GM19351 (cell line): ENCODE measurements around the gene PDCL3.

ENCODE experiments used
- ATAC-seq: cut with Tn5 transposase; IDR thresholded peaks from one replicate; pipeline ENCODE4 v1.9.1; 2021; ENCODE audit warnings: mild to moderate bottlenecking, moderate library complexity; ENCODE audit not compliant: unreplicated experiment

PDCL3 gene

GRCh38 chr2:100562613-100563406 lies at the start of gene PDCL3:
Gene PDCL3 (plus strand): TSS chr2:100562993. CDS start chr2:100563068, 75 bp downstream.
- ATAC-seq: peak; percentile 90

DNA sequence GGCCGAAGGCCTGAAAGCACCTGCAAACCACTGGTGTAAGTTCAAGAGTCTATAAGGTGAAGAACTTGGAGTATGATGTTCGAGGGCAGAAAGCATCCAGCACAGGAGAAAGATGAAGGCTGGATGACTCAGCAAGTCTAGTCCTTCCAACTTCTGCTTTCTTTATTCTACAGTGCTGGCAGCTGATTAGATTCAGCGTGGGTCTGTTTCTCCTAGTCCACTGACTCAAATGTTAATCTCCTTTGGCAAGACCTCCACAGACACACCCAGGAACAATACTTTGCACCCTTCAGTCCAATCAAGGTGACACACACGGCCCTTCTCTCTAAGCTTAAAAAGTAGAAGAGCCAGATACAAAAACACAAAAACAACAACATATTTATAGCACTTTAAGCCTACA lies 49.1 kb upstream of the PDCL3 start:
- ATAC-seq: no peak

- ATAC-seq: no peak
These were observed 45.2 kb upstream of the PDCL3 start for GRCh38 chr2:100517556-100517955.

DNA sequence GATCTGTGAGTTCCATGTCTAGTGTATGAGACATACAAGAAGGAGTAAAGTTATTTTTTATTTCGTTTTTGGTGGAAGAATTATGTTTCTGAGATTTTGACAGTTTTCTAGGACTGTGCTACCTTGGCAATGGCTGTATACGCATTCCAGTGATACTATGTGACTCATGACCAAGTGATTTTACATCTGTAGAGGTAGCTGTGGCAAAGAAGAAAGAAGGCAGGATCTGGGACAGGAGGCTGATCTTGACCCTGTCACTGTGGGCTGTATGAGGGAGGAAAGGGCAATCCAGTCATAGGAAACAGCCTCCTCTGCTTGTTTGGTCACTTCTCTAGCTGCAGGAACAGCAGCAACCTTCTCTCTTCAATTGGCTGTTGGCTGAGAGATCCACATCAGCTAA lies 44.0 kb upstream of the PDCL3 start:
- ATAC-seq: no peak

GRCh38 chr2:100520224-100520623 lies 42.6 kb upstream of the PDCL3 start:
- no peak for ATAC-seq

DNA sequence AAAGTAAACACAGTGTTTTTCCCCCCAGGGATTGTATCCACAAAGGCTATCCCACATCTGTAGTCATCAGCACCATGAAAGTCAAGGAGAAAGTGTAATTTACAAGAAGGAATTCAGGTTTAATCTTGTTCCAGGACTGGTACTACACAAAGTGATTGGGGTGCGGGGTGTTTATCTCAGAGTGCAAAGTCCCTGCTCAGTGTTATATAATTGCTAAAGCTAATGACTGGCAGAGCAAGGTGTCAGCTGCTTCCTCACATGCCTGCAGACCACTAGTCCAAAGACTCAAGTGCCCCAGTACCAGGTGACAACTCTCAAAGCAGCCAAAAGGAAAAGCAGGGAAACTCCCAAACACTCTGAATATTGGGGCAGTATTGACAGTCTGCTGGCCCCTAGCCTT lies 40.4 kb upstream of the PDCL3 start:
- ATAC-seq: no peak

DNA sequence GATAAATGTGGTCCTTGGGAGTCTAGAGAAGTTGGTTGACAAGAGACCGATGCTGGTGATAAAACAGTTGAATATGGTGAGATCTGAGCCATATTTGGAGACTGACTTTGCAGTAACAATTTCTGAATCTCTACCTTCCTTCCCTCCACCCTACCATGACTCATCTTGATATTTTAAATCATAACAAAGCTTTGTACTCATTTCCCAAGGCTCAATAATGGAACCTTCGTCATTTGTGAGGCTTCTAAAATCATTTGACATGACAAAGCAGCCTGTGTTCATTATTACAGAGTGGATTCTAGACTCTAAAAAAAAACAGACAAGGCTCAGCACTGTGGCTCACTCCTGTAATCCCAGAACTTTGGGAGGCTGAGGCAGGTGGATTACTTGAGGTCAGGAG lies 38.5 kb upstream of the PDCL3 start:
- no peak for ATAC-seq

- ATAC-seq: no peak
These were observed 35.9 kb upstream of the PDCL3 start for GRCh38 chr2:100526868-100527267.

- no peak for ATAC-seq
These were observed 35.3 kb upstream of the PDCL3 start for GRCh38 chr2:100527440-100528015.

GRCh38 chr2:100529176-100529575 lies 33.6 kb upstream of the PDCL3 start:
- ATAC-seq: no peak

GRCh38 chr2:100529900-100530299 lies 32.9 kb upstream of the PDCL3 start:
- ATAC-seq: no peak

DNA sequence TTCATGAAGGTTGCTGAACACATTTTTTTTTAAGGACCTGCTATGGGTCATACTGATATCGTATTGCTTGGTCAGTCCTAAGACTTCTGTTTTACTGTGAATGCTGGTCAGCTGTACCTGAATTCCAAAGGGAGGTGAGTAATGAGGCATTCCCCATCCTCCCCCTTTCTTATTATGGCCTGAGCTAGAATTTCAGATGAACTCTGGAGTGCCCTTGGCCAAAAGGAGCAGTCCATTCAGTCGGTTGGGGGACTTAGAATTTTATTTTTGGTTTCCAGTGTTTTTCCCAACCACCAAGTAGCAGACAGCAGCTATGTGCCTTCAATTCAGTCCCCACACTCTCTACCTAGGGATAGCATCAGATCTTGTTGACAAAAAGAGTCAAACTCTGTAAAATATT lies 26.9 kb upstream of the PDCL3 start:
- ATAC-seq: no peak

GRCh38 chr2:100537918-100538317 lies 24.9 kb upstream of the PDCL3 start:
- no peak for ATAC-seq

- ATAC-seq: no peak
These were observed 23.6 kb upstream of the PDCL3 start for GRCh38 chr2:100539221-100539620.

- ATAC-seq: no peak
These were observed 21.4 kb upstream of the PDCL3 start for GRCh38 chr2:100541404-100541803.

DNA sequence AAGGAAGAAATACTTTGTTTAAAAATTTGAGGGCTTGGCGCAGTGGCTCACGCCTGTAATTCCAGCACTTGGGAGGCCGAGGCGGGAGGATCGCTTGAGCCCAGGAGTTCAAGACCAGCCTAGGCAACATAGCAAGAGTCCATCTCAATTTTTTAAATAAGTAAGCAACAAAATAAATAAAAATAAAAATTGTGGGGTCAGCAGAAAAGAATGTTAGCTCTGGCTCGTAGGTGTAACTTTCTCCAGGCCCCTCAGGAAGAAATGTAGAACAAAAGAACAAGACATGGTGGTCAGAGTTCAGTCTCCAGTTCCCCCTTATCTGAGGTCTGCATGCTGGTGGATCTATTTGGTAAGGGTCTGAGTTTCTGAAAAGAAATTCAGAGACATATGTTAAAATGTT lies 20.4 kb upstream of the PDCL3 start:
- ATAC-seq: no peak

- no peak for ATAC-seq
These were observed 17.7 kb upstream of the PDCL3 start for GRCh38 chr2:100544911-100545596.

GRCh38 chr2:100546469-100546868 lies 16.3 kb upstream of the PDCL3 start:
- ATAC-seq: no peak

DNA sequence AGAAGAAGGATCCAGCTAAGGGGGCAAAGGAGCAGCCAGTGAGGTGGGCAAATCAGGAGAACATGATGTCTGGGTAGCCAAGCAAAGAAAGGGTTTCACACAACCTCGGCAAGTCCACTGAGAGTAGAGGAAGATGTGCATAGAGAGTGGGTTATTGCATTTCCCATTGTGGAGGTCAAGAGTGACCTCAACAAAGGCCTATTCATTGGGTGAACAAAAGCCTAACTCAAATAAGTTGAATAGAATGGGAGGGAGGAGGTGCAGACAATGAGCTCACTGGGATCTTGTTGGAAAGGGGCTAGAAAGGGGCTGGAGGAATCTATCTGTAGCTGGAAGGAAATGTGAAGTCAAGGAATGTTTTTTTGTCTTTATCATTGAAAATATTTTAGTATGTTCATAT lies 14.0 kb upstream of the PDCL3 start:
- no peak for ATAC-seq

- no peak for ATAC-seq
These were observed 11.5 kb upstream of the PDCL3 start for GRCh38 chr2:100551303-100551702.

DNA sequence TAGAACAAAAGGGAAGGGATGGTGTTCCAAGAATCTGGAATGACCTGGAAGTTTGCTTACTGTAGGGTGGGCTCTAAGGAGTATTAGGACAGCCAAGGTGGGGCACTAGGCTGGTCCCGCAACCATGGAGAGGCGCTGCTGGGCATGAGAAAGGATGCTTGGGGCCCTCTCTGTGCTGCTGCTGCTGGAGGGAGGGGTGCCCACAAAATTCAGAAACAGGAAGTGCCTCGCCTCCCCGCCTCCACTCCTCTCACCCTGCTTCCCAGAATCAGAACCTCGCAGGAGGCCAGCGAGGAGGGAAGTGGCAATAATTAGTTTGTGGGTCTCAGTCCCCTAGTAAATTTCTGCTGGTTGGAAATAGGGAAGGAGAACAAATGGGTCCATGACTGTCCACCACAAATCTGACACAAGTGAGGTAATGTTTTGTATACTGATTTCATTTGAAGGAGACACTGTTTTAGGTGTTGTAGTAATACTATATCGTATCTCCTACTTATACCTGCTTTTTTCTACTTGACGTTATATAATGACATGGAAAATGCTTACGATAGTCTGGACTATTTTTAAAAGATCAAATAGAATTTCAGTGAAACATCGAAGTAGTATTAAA lies 7.9 kb upstream of the PDCL3 start:
- no peak for ATAC-seq

GRCh38 chr2:100556746-100557145 lies 6.0 kb upstream of the PDCL3 start:
- no peak for ATAC-seq
